Activated CD4-positive, alpha-beta T cell treated with anti-CD3 and anti-CD28 coated beads, Interleukin-2, Interleukin-6, amounts not matched to agents 100 ng/mL and 50 ng/mL, durations not matched to agents 16 hours and 8 hours (primary cell): ENCODE data around the gene CACNG7.

ENCODE experiments used
- DNase-seq: peaks from one replicate; pipeline ENCODE4 v3.0.0-alpha.2; 2020

Gene CACNG7

GRCh38 chr19:53983457-53984289 lies 74.6 kb downstream of the CACNG7 start:
- DNase-seq, result no peak

DNA sequence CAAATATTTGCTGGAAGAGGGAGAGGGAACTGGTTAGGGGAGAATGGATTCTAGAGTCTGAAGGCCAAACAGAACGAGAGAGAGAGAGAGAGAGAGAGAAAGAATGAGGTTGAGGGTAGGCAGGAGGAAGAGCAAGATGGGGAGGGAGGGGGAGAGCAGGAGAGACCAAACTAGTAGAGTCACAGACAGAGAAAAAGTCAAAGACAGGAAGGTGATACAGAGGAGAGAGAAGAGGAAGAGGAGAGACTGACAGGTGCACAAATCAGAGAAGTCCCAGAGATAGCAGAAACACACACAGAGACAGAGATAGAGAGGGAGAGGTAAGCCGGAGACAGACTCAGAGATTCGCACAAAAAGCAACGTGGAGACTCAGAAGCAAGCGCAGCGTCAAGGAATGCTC lies 76.8 kb downstream of the CACNG7 start:
- no peak for DNase-seq

- DNase-seq, result no peak
Observed at GRCh38 chr19:53988981-53989380, 79.9 kb downstream of the CACNG7 start.

DNA sequence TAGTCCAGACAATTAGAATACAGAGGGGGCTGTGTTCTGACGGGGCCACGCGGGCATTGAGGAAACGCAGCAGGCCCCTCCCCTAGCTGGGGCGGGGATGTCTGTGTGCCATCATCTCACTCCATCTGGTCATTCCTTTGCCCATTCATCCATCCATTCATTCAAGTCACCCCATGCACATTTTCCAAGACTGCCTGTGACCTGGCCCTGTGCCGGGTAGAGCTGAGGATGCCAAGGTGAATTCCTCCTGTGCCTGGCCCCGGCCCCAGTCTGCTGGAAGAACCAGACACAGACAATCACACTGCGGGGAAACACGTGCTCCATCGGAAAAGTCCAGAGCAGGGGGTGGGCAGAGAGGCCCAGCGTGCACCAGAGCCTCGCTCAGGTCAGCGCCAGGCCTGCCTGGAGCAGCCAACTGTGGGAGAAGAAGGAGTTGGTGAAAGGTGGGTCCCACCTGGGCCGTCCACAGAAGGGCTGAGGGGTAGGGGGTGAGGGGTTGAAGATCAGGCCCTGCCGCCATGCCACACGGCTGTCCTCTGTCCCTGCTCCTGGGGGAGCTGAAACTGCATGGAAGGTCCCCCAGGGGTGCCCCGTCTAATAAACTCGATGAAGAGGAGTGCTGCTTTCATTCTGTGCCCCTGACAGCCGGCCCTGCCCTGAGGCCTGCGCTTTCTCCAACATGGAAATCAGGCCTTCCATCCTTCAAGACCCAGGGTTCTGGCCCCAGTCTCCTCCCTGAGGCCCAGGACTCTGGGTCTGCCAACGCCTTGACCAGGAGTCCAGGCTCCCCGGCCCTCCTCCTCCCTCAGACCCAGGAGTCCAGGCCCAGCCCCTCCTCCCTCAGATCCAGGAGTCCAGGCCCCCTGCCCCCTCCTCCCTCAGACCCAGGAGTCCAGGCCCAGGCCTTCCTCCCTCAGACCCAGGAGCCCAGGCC lies 80.8 kb downstream of the CACNG7 start:
- DNase-seq, result no peak

GRCh38 chr19:53991224-53992113 lies 82.4 kb downstream of the CACNG7 start, which contains the start of gene CACNG6:
TSS of gene CACNG6 (plus strand) at chr19:53991637. CDS start at chr19:53992878, 1,241 bp downstream.
- DNase-seq, result no peak

DNA sequence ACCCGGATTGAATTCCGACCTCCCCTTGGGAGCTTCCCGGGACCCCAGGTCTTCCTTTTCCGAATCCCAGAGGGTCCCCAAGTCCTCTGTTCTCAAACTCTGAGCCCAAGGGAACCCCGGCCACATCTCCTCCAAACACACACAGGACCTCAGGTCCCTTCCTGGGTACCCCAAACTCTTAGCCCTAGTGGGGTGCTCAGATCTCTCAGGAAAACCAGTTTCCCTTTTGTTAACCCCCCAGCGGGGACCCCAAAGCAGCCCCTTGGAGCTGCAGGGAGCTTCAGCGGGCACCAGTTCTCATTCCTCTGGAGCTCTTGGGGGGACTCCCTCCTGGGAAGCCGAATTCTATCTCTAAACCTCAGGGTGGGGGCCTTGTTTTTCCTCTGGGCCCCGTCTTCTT lies 83.1 kb downstream of the CACNG7 start:
- DNase-seq, result no peak

DNA sequence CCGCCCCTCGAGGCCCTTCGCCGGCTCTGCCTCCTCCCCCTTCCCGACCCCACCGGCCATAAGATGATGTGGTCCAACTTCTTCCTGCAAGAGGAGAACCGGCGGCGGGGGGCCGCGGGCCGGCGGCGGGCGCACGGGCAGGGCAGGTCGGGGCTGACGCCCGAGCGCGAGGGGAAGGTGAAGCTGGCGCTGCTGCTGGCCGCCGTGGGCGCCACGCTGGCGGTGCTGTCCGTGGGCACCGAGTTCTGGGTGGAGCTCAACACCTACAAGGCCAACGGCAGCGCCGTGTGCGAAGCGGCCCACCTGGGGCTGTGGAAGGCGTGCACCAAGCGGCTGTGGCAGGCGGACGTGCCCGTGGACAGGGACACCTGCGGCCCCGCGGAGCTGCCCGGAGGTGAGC lies 83.7 kb downstream of the CACNG7 start:
- DNase-seq, result no peak

DNA sequence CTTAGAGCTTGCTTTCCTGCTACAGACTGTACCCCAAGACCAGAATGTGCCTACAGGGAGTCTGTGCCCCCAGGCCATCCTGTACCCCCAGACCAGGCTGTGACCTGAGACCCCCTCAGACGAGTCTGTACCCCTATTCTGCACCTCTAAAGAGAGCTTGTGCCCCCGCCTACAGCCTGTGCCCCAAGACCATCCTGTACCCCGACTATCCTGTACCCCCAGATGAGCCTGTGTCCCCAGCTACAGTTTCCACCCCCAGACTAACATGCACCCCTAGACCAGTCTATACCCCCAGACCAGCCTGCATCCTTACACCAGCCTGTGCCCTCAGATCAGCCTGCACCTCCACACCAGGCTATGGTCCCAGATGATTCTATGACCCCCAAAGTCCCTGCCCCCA lies 84.4 kb downstream of the CACNG7 start:
- DNase-seq, result no peak
